Liver (tissue), 3 donors: ENCODE results near the gene DNAJA3.

Experiments
- ATF3 ChIP-seq: IDR thresholded peaks from 2 replicates; pipeline ENCODE4 v1.6.1; 2016; ENCODE audit warnings: antibody characterized with exemption
- CTCF ChIP-seq: fragments of 150-350 bp; IDR thresholded peaks from 2 replicates; pipeline ENCODE4 v1.5.1; 2017; ENCODE audit warnings: improper control_type of control experiment, low read depth, low read length; ENCODE audit not compliant: missing input control
- JUND ChIP-seq, 2 donors: IDR thresholded peaks; 2 replicates each; pipeline ENCODE4 v1.6.1; 2016; ENCODE audit warnings: antibody characterized with exemption in 2 of 2
- YY1 ChIP-seq: IDR thresholded peaks from 2 replicates; pipeline ENCODE4 v1.6.1; 2016; ENCODE audit warnings: antibody characterized with exemption, mild to moderate bottlenecking
- TF ChIP-seq, protein P1 (sequence below): IDR thresholded peaks from 2 replicates; pipeline ENCODE4 v1.6.1; 2016; ENCODE audit warnings: antibody characterized with exemption
- donor health status: healthy.
- donor health status: healthy.

DNA sequence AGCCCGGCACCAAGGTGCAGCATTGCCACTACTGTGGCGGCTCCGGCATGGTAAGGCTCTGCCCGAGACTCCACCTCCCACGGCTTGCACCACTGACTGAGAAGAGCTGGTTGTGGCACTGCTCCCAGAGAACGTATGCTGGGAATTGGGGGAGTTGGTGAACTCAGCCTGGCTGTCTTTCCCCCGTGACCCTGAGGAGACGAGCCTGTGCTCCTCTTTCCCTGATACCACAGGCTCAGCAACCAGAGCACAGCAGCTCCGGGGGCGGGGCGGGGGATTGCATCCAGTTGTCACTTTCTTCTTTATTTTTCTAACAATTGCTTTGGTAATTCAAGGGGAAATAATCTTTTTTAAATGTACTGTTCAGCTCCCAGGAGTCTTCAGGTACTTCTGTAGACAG lies 16.7 kb downstream of the DNAJA3 start:
- TF ChIP-seq CTCF (no peak), ATF3 (no peak), JUND (IDR thresholded peaks at IDR 0.05) (no peak), YY1 (no peak)
- TF ChIP-seq, protein P1, sequence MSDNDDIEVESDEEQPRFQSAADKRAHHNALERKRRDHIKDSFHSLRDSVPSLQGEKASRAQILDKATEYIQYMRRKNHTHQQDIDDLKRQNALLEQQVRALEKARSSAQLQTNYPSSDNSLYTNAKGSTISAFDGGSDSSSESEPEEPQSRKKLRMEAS = no peak
